GM18867 (cell line): ENCODE measurements around the gene MAGI2.
"Not testable (repeated sequence)": the region's sequence is repeated elsewhere in the genome, so short reads cannot be mapped to it uniquely, and the experiment has no call there.

Source experiments
- ATAC-seq: cut with Tn5 transposase; IDR thresholded peaks from one replicate; pipeline ENCODE4 v1.9.1; 2021; ENCODE audit warnings: mild to moderate bottlenecking, moderate library complexity; ENCODE audit not compliant: unreplicated experiment

MAGI2 gene

DNA sequence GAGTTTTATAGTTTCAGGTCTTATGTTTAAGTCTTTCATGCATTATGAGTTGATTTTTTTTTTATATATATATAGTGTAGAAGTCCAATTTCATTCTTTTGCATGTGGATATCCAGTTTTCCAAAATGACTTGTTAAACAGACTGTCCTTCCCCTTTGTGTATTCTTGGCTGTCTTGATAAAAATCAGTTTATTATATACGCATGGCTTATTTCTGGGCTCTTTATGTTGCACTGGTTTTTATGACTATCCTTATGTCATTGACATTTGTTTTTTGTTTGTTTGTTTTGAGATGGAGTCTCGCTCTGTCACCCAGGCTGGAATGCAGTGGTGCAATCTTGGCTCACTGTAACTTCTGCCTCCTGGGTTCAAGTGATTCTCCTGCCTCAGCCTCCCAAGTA is 485.9 kb downstream of the MAGI2 start:
- ATAC-seq, result not testable (repeated sequence)

DNA sequence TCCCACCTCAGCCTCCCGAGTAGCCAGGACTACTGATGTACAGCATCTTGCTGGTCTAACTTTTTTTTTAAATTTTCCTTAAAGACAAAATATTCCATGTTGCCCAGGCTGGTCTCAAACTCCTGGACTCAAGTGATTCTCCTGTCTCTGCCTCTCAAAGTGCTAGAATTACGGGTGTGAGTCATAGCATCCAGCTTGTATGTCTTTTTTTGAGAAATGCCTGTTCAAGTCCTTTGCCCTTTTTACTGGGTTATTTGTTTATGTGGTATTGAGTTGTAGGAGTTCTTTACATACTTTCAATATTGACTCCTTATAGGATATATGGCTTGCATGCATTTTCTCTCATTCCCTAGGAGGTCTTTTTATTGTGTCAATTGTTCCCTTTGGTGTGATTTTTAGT is 486.4 kb downstream of the MAGI2 start:
- ATAC-seq, result no peak

- ATAC-seq, result no peak
Measured at GRCh38 chr7:78959477-78959876, 494.0 kb downstream of the MAGI2 start.

GRCh38 chr7:78955329-78955728 is 498.1 kb downstream of the MAGI2 start:
- no peak for ATAC-seq

DNA sequence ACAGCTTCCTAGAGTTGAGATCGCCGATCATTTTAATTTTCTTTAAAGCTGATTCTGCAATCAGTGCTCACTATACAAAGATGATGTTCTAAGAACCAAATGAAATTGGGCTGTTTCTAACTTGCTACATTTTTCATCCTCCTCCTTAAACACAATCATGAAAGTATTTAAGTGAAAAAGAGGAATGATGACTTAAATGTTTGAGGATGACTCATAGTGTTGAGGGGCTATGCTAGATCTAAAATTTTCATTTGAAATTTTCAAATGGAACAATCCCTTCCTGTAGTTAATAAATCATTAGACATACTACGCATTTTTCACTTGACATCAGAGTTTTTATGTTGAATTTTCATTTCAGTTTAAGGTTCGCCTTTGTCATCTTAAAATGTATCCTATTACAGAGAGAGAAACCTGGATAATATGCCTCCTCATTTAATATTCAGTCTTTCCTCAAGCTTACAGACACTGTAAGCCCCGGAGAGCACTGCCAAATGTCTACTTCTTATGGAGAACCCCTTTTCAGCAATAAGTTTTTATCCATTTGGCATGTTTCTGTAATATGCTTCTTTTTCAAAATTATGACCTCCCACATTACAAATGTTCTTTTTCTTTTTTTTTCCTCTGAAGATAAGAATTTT is 499.6 kb downstream of the MAGI2 start:
- ATAC-seq, result no peak

DNA sequence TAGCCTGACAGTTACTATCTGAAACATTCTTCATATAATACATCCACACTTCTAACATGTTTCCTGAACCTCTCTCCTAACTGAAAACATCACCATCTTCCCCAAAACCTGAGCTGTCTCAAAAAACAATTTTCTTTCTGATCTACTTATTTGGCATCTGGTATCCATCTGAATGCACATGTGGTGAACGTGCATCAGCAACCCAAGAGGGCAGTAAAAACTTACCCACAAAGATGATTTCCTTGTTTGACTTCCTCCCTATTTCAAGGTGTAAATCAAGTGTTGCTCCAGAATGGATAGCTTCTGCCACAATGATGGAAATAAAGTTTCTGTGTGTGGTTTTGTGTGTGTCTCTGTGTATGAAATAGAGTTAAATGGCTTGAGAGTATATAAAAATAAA is 500.4 kb downstream of the MAGI2 start:
- ATAC-seq, result no peak

DNA sequence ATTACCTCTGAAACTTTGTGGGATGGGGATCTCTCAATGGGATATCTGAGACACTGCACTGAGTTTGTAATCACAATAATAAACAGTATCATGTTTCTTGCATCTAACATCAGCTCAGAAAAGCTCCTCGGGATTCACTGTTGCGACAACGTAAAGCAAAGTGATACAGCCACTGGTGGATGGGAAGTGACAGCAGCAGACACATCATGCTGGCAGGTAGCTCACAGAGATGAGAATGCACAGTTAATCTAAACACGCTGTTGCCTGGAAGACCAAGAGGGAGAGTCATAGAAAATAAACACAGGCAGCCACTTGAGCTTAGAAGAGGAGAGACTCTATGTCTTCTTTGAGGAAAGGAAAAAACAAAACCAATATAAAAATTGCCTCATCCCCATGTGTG is 513.8 kb downstream of the MAGI2 start:
- no peak for ATAC-seq

DNA sequence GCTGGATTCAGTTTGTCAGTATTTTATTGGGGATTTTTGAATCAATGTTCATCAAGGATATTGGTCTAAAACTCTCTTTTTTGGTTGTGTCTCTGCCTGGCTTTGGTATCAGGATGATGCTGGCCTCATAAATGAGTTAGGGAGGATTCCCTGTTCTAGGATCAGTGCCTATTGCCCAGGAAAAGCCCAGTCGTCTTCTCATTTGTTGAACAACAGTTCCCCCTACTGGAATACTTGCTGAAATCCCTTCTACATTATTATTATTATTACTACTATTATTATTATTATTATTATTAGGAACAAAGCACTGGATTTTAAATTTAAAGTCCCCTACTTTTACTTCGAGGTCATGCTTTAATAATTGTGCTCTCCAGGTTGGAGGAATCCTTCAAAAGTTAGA is 528.9 kb downstream of the MAGI2 start:
- no peak for ATAC-seq

GRCh38 chr7:78912781-78913180 is 540.7 kb downstream of the MAGI2 start:
- ATAC-seq, result no peak

DNA sequence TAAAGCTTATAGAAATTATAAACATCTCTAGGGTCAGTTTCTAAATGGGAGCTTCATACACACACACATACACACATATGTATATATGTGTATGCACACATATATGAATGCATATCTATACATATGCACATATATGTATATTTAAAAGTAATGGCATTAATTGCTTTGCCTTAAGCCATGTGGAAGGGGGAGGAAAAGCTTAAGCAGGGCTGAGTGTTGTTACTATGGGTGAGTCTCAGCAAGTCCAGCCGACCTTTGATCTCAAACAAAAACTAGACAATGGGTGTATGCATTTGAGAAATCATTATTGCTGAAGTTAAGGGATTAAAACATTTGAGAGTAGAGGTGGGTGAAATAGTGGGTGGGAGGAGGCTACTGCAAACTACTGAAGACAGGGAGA is 546.7 kb downstream of the MAGI2 start:
- no peak for ATAC-seq

GRCh38 chr7:78905436-78905835 is 548.0 kb downstream of the MAGI2 start:
- no peak for ATAC-seq

GRCh38 chr7:78904983-78905382 is 548.5 kb downstream of the MAGI2 start:
- no peak for ATAC-seq

GRCh38 chr7:78901566-78901965 is 551.9 kb downstream of the MAGI2 start:
- no peak for ATAC-seq

GRCh38 chr7:78900806-78901205 is 552.7 kb downstream of the MAGI2 start:
- ATAC-seq, result no peak

GRCh38 chr7:78895393-78895792 is 558.1 kb downstream of the MAGI2 start:
- ATAC-seq, result no peak

DNA sequence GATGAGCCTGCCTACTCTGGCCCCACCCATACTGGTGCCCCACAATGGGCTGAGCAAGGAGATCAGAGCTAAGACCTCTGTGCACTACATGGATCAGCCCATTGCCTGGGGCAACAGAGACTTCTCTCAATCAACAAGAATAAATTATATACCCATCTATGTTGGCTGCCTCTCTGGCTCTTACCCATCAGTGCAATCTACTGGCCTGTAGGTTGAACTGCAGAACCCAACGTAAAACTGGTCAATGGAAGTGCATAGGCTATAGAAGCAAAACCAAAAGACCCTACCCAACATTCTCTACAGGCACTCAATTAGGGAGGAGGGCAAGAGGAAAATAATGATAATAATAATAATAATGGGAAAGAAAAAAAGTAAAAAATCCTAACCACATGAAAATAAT is 574.3 kb downstream of the MAGI2 start:
- ATAC-seq, result no peak

- no peak for ATAC-seq
Measured at GRCh38 chr7:78873117-78873516, 580.4 kb downstream of the MAGI2 start.

DNA sequence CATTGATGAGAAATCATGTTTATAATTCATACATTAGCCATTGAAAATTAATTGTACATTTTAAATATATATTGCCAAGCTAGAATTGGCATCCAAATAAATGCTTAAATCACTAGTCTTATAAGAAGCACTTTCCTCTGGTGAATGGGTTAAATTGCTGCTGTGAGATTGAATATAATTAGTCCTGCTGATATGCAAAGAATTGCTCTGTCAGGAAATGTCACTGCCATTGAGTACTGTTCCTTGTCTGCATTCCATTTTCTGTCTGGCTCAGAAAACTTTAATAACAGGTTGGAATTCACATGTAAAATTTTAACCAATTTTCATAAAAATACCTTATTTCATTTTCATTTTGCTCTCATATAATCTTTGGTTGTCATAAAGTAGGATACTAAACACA is 589.1 kb downstream of the MAGI2 start:
- ATAC-seq, result no peak

DNA sequence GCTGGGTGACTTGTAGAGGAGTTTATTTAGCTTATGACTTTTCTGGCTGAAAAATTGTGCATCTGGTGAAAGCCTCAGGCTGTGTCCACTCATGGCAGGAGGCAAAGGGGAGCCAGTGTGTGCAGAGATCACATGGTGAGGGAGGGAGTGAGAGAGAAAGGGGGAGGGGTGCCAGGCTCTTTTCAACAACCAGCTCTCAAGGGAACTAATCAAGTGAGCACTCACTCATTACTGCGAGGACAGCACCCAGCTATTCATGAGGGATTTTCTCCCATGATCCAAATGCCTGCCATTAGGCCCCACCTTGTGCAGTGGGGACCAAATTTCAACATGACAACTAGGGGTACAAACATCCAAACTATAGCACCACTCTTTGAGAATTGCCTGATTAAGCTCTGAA is 590.2 kb downstream of the MAGI2 start:
- no peak for ATAC-seq

DNA sequence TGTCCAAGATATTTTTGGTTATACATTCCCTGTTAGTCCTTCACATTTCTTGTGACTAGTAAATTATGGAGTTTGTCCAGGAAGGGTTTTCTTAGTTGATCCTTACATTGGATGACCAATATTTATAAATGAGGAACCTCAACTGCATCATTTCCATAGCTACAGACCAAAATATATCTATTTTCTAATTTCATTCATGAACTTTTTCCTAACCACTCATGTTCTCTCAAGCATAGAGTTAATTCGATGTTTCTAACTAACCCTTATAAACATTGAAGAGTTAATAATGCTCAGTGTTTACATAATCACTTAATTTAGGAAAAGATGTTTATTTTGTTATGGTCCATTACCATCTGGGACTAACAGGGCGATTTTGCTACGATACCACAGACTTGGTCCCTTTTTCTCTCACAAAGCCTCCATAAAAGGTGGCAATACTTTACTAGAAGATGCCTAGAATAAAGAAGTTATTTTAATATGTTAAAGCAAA is 591.0 kb downstream of the MAGI2 start:
- ATAC-seq, result no peak

GRCh38 chr7:78852951-78853350 is 600.5 kb downstream of the MAGI2 start:
- no peak for ATAC-seq

- no peak for ATAC-seq
Measured at GRCh38 chr7:78850093-78850740, 603.2 kb downstream of the MAGI2 start.

GRCh38 chr7:78845155-78845554 is 608.3 kb downstream of the MAGI2 start:
- no peak for ATAC-seq
